ENCODE data around the gene RAB22A. TPM values are rescaled to one million over a fixed set of nuclear protein-coding genes. Genes with fewer than 3 reads are reported as not detected.

RAB22A gene
- polyA plus RNA-seq, 2 of the 4 experiments (the other 2 are of a cell fraction): 7.3 to 13.2 TPM

GRCh38 chr20:58390659-58391035 is 81.1 kb downstream of the RAB22A start:
- WGBS (ENCODE audit: missing lambda C conversion rate): 98% methylated on average over 8 of the region's 8 CpGs
- Histone ChIP-seq H3K4me1 (peaks cover 12% of the 10 kb centered on the region), H3K4me2 (peak overlapping the region; percentile 91), H3K27ac (no peak overlapping the region), H3K4me3 (peak overlapping the region; percentile 100; the same call in 2 of the 3 replicates), H3K9me3 (no peaks in the 10 kb centered on the region)
- ATAC-seq (no peak), DNase-seq (ENCODE audit: low read depth in 1 of 2, low spot score in 1 of 2) (no peak), FAIRE-seq (no peak)
- TF ChIP-seq PBX3 (IDR thresholded peaks at IDR 0.05) (no peak), KDM1A (IDR thresholded peaks at IDR 0.05; ENCODE audit: low read depth) (no peak), EHF (CRISPR knock-in tag; IDR thresholded peaks at IDR 0.05) (no peak), ESRRA (IDR thresholded peaks at IDR 0.05; ENCODE audit: borderline replicate concordance, low read length) (no peak), REST (IDR thresholded peaks at IDR 0.05) (no peak), HEYL (CRISPR knock-in tag; IDR thresholded peaks at IDR 0.05) (no peak), USF2 (IDR thresholded peaks at IDR 0.05) (no peak), FOSL2 (IDR thresholded peaks at IDR 0.05) (no peak), FOSL2 (CRISPR knock-in tag; IDR thresholded peaks at IDR 0.05) (no peak), JUN (IDR thresholded peaks at IDR 0.05) (no peak), HOXB13 (CRISPR knock-in tag; IDR thresholded peaks at IDR 0.05; ENCODE audit: low read depth) (no peak), BCL3 (IDR thresholded peaks at IDR 0.05) (no peak), FOXS1 (CRISPR knock-in tag; IDR thresholded peaks at IDR 0.05) (no peak), MYC (IDR thresholded peaks at IDR 0.05; ENCODE audit: borderline replicate concordance, low read length) (no peak), HDAC2 (IDR thresholded peaks at IDR 0.05) (no peak), RNF2 (IDR thresholded peaks at IDR 0.05; ENCODE audit: borderline replicate concordance, low read depth) (no peak), MAZ (IDR thresholded peaks at IDR 0.05; ENCODE audit: borderline replicate concordance, low read depth, low read length) (no peak), JUNB (IDR thresholded peaks at IDR 0.05) (no peak), EP300 (IDR thresholded peaks at IDR 0.05) (no peak)
- CTCF ChIA-PET: no interaction called here
- POLR2A ChIA-PET: no interaction called here

GRCh38 chr20:58392286-58392685 is 82.8 kb downstream of the RAB22A start:
- FAIRE-seq (no peak), ATAC-seq (no peak), DNase-seq (ENCODE audit: low read depth in 1 of 2, low spot score in 1 of 2) (no peak)
- H3K4me1 ChIP-seq: peaks cover 12% of the 10 kb centered on the region
- no peaks in the 10 kb centered on the region for H3K9me3 ChIP-seq
- WGBS (ENCODE audit: missing lambda C conversion rate): 93% methylated on average over 4 of the region's 4 CpGs
- H3K27ac ChIP-seq: no peak overlapping the region
- H3K4me2 ChIP-seq: no peak overlapping the region
- ChIA-PET CTCF (interaction anchor here (1.3 kb wide), 1 partner anchor 259 kb away, joined by 4 read pairs; the partner anchor contains the start of gene STX16), POLR2A (no interaction called here)
- no peak overlapping the region for H3K4me3 ChIP-seq
- TF ChIP-seq HMGXB4 (CRISPR knock-in tag; IDR thresholded peaks at IDR 0.05; ENCODE audit: borderline replicate concordance) (no peak), NR3C1 (IDR thresholded peaks at IDR 0.05) (no peak), HDAC2 (IDR thresholded peaks at IDR 0.05) (no peak), RFX5 (IDR thresholded peaks at IDR 0.05) (no peak), CTCF (IDR thresholded peaks at IDR 0.05) (no peak), RAD21 (conservative IDR thresholded peaks at IDR 0.05 in 1 of 2, IDR thresholded peaks at IDR 0.05 in 1 of 2) (no peak), SREBF2 (IDR thresholded peaks at IDR 0.05) (no peak), MYC (IDR thresholded peaks at IDR 0.05; ENCODE audit: borderline replicate concordance, low read length) (no peak), MAZ (IDR thresholded peaks at IDR 0.05; ENCODE audit: borderline replicate concordance, low read depth, low read length) (no peak), FOXS1 (CRISPR knock-in tag; IDR thresholded peaks at IDR 0.05) (no peak), TFCP2L1 (CRISPR knock-in tag; IDR thresholded peaks at IDR 0.05) (no peak), RARB (CRISPR knock-in tag; IDR thresholded peaks at IDR 0.05) (no peak), CBX2 (IDR thresholded peaks at IDR 0.05; ENCODE audit: borderline replicate concordance, low read depth) (no peak), HOXB13 (CRISPR knock-in tag; IDR thresholded peaks at IDR 0.05; ENCODE audit: low read depth) (no peak), CHD4 (IDR thresholded peaks at IDR 0.05; ENCODE audit: borderline replicate concordance) (no peak)
